Measurements from ENCODE around the gene TGFBR1. TPM values are rescaled to one million over a fixed set of nuclear protein-coding genes. Genes with fewer than 3 reads are reported as not detected.

TGFBR1 gene
- total RNA-seq, 2 experiments from 2014 or later = 72.5 to 78.0 TPM

DNA sequence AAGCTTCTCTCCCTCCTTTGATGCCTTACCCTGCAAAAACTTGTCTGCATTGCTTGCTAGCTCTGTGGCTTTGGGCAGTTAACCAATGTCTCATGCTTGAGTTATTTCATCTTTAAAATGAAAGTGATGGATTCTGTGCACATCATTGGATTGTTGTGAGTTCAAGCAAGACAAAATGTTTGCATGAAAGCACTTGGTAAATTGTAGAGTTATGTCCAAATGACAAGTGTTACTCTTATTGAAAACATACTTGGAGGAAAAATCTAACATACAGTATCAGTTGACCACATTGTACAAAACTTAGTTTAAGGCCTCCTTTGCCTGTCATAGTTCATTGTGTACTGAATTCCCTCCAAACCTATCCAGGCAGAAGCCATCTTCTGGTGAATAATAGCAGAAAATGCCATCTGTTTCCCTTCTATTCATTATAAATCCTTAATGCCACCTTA, 30.0 kb downstream of the TGFBR1 start:
- peak; percentile 55 for ATAC-seq
- H3K4me1 Mint-ChIP-seq = peaks cover 59% of the 10 kb centered on the region
- H3K9me3 Mint-ChIP-seq (ENCODE audit: low read depth) = no peaks in the 10 kb centered on the region
- DNase-seq = peak; percentile 63
- H3K27me3 Mint-ChIP-seq = no peaks in the 10 kb centered on the region
- peaks cover 68% of the 10 kb centered on the region for H3K36me3 Mint-ChIP-seq
- peak overlapping the region; percentile 14 for H3K4me3 Mint-ChIP-seq
- H3K27ac Mint-ChIP-seq = peak overlapping the region; percentile 58
- CTCF ChIA-PET = interaction anchor here (0.8 to 12.0 kb wide), 10 partner anchors 8 to 162 kb away, joined by 3 to 179 read pairs (median 4); partner anchors contain the start of gene TGFBR1

DNA sequence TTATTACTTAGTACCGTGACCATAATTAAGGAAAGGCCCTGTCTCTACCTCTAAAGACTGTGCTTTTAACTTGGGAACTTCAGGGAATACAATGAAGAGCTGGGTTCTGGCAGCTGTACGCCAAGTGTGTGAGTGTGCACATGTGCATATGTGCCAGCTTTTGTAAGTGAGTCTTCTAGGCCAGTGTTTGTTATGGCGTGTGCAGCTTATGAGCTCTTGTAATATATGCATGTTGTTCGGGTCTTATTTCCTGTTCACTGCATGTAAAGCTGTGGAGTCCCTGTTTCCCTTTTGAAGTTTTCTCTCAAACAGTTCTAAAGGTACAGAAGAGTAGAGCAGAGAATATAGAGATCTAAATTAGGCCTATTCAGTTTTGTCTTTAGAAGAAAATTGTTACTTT, 30.5 kb downstream of the TGFBR1 start:
- Mint-ChIP-seq H3K4me3 (no peak overlapping the region), H3K27ac (peak overlapping the region; percentile 58), H3K9me3 (ENCODE audit: low read depth) (no peaks in the 10 kb centered on the region), H3K27me3 (no peaks in the 10 kb centered on the region), H3K4me1 (peaks cover 56% of the 10 kb centered on the region), H3K36me3 (peaks cover 64% of the 10 kb centered on the region)
- ATAC-seq (peak; percentile 75), DNase-seq (no peak)
- CTCF ChIA-PET = interaction anchor here (0.9 to 12.0 kb wide), 9 partner anchors 9 to 288 kb away, joined by 3 to 179 read pairs (median 4); no protein-coding TSS in a partner anchor

DNA sequence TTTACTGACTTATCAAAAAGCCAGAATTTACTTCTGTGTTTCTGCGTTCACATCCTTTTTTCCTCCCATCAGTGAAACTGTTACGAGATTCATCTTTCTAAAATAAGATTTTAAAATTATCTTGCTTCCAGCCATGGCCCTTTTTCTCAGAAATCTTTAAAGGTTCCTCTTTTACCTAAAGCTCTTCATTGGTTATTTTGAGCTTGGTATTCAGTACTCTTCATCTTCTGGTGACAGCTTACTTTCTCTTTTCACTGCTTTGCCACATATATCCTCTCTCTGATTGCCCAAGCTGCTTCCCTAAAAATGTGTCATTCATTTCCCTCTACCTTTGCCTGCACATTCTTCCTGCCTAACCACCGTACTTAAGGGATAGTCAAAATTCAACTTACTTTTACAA, 32.3 kb downstream of the TGFBR1 start:
- Mint-ChIP-seq H3K9me3 (ENCODE audit: low read depth) (no peaks in the 10 kb centered on the region), H3K4me3 (no peak overlapping the region), H3K4me1 (peaks cover 58% of the 10 kb centered on the region), H3K27me3 (no peaks in the 10 kb centered on the region), H3K36me3 (peaks cover 61% of the 10 kb centered on the region), H3K27ac (no peak overlapping the region)
- no peak for DNase-seq
- no peak for ATAC-seq
- CTCF ChIA-PET = interaction anchor here (0.7 to 12.0 kb wide), 6 partner anchors 11 to 289 kb away, joined by 3 to 179 read pairs (median 6); no protein-coding TSS in a partner anchor

DNA sequence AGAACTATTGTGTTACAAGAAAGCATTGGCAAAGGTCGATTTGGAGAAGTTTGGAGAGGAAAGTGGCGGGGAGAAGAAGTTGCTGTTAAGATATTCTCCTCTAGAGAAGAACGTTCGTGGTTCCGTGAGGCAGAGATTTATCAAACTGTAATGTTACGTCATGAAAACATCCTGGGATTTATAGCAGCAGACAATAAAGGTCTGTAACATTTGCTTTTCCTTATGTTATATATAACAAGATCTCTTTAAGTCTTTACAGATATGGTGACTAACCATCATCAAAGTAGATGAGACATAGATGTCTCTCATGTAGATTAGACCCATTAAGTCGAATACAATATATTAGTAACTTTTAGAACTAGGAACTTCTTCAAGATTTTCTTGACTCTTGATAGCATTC, 33.0 kb downstream of the TGFBR1 start:
- DNase-seq = no peak
- Mint-ChIP-seq H3K36me3 (peaks cover 60% of the 10 kb centered on the region), H3K9me3 (ENCODE audit: low read depth) (no peaks in the 10 kb centered on the region), H3K4me3 (no peak overlapping the region), H3K4me1 (peaks cover 55% of the 10 kb centered on the region), H3K27me3 (no peaks in the 10 kb centered on the region), H3K27ac (no peak overlapping the region)
- CTCF ChIA-PET = interaction anchor here (1.0 to 12.0 kb wide), 2 partner anchors 139 to 163 kb away, joined by 3 to 179 read pairs; no protein-coding TSS in a partner anchor
- ATAC-seq = no peak

DNA sequence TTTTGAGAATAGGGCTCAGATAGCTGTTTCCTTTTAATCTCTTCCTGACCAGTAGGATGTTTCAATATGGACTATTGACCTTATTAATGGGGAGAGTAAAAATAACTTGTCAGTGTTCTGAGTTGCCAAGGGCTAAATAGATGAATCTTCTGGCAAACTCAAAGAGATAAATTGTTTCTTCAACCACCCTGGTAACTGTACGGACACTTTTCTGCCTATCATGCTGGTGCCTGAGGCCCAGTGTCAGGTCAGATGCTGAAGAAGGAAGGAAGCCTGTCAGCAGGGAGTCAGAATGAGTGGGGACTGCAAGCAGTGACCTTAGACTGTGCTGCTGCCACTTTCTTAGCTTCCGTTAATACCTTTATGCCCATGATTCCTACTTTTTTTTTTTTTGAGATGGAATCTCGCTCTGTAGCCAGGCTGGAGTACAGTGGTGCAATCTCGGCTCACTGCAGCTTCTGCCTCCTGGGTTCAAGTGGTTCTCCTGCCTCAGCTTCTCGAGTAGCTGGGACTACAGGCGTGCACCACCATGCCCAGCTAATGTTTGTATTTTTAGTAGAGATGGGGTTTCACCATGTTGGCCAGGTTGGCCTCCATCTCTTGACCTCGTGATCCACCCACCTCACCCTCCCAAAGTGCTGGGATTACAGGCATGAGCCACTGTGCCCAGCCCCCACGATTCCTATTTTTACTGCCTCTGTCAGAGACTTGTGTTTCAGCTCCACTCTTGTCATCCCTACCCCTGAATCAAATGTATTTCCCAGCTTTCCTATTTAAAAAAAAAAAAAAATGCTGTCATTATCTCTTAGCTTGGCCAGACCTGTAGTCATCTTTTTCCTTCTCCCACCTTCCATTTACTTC, 33.7 kb downstream of the TGFBR1 start:
- no peak overlapping the region for H3K27ac Mint-ChIP-seq
- H3K9me3 Mint-ChIP-seq (ENCODE audit: low read depth) = no peaks in the 10 kb centered on the region
- peaks cover 58% of the 10 kb centered on the region for H3K36me3 Mint-ChIP-seq
- H3K27me3 Mint-ChIP-seq = no peaks in the 10 kb centered on the region
- H3K4me3 Mint-ChIP-seq = no peak overlapping the region
- DNase-seq (no peak), ATAC-seq (no peak)
- CTCF ChIA-PET = interaction anchor here (0.6 to 12.0 kb wide), 10 partner anchors 13 to 1460 kb away, joined by 3 to 179 read pairs (median 4); no protein-coding TSS in a partner anchor
- peaks cover 49% of the 10 kb centered on the region for H3K4me1 Mint-ChIP-seq

DNA sequence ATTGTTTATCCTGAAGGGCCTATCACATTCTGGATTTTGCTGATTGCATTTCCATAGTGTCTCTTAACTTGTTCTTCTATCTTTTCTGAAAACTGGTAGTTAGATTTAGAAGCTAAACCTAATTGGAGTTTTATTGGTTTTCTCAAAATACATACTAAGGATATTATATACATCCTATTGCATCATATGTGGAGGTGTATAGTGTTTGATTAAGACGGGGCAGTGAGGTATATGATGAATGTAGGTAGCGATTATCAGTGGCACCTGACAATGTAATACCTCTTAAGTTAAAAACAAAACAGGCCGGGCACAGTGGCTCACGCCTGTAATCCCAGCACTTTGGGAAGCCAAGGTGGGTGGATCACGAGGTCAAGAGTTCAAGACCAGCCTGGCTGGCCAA, 35.0 kb downstream of the TGFBR1 start:
- Mint-ChIP-seq H3K36me3 (peaks cover 60% of the 10 kb centered on the region), H3K27me3 (no peaks in the 10 kb centered on the region), H3K27ac (no peak overlapping the region), H3K4me1 (peaks cover 41% of the 10 kb centered on the region), H3K9me3 (ENCODE audit: low read depth) (no peaks in the 10 kb centered on the region), H3K4me3 (no peak overlapping the region)
- DNase-seq (no peak), ATAC-seq (no peak)
- CTCF ChIA-PET = interaction anchor here (0.7 to 12.0 kb wide), 14 partner anchors 8 to 292 kb away, joined by 3 to 179 read pairs (median 6); partner anchors contain the start of genes ALG2 and SEC61B

DNA sequence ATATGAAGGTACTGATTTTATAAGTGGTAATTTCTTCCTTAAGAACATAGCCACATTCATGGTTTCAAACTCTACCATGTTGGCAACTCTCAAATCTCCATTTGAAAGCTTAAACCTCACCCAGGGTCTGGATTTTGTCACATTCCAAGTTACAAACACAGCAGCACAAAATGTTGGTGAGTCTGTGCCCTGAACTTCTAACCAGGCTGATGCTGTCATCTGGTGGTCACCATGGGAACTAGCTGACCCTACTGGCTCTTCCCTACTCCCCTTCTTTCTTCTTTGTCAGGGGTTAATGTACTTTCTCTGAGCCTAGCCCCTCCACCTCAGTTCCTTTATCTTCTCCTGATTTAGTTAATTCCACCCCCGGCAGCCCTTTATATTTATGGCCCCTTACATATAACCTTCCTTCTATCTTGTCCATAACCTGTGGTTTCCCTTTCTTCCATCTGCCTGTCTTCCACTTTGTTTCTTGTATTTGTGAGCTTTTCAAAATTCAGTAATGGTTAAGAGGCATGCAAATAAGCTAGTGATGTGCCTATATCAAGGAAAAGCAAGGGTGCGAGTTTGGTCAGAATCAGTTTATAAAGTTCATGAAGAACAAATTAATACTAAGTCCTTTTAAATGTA, 35.9 kb downstream of the TGFBR1 start:
- Mint-ChIP-seq H3K4me3 (no peak overlapping the region), H3K27ac (peak overlapping the region; percentile 68), H3K9me3 (ENCODE audit: low read depth) (no peaks in the 10 kb centered on the region), H3K27me3 (no peaks in the 10 kb centered on the region), H3K36me3 (peaks cover 64% of the 10 kb centered on the region), H3K4me1 (peaks cover 32% of the 10 kb centered on the region)
- DNase-seq = peak; percentile 61
- peak; percentile 77 for ATAC-seq
- CTCF ChIA-PET = interaction anchor here (0.6 to 12.0 kb wide), 30 partner anchors 9 to 335 kb away, joined by 3 to 179 read pairs (median 4); partner anchors contain the start of gene TGFBR1

DNA sequence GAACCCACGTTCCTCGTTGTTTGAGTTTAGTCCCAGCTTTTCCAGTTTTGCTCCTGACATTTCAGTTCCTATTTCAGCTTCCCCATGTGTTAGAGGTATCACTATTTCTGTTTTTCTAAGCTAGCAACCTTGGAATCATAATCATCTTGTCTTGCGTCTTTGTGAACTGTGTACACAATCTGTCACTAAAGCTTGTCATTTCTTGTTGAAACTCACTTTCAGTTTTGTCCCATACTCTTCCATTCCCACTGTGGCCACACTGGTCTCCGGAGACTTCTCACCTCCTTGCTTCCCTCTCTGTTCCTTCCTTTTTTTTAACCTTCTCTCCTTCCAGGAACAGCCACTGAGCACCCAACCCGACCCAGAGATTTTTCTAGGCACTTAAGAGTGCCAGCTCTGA, 36.9 kb downstream of the TGFBR1 start:
- Mint-ChIP-seq H3K4me3 (no peak overlapping the region), H3K9me3 (ENCODE audit: low read depth) (no peaks in the 10 kb centered on the region), H3K36me3 (peaks cover 69% of the 10 kb centered on the region), H3K27me3 (no peaks in the 10 kb centered on the region), H3K4me1 (peaks cover 28% of the 10 kb centered on the region), H3K27ac (peak overlapping the region; percentile 11)
- DNase-seq = no peak
- CTCF ChIA-PET = interaction anchor here (0.8 to 12.0 kb wide), 19 partner anchors 8 to 336 kb away, joined by 3 to 179 read pairs (median 5); no protein-coding TSS in a partner anchor
- no peak for ATAC-seq

DNA sequence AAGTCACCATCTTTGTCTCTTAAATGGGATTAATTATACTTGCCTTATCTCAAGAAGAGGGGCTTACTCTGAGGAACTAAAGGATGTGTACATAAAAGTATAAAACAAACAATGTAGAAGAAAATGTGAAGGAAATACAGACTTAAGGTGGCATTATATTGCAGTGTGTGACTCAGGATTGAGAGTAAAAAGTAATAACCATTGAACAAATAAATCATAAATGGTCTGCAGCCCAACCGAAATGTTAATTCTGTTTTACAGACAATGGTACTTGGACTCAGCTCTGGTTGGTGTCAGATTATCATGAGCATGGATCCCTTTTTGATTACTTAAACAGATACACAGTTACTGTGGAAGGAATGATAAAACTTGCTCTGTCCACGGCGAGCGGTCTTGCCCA, 37.4 kb downstream of the TGFBR1 start:
- no peak for ATAC-seq
- H3K4me1 Mint-ChIP-seq = peaks cover 27% of the 10 kb centered on the region
- no peak for DNase-seq
- peak overlapping the region; percentile 11 for H3K27ac Mint-ChIP-seq
- H3K4me3 Mint-ChIP-seq = no peak overlapping the region
- no peaks in the 10 kb centered on the region for H3K27me3 Mint-ChIP-seq
- CTCF ChIA-PET = interaction anchor here (1.7 to 12.0 kb wide), 9 partner anchors 16 to 336 kb away, joined by 4 to 179 read pairs (median 8); no protein-coding TSS in a partner anchor
- no peaks in the 10 kb centered on the region for H3K9me3 Mint-ChIP-seq (ENCODE audit: low read depth)
- peaks cover 69% of the 10 kb centered on the region for H3K36me3 Mint-ChIP-seq

DNA sequence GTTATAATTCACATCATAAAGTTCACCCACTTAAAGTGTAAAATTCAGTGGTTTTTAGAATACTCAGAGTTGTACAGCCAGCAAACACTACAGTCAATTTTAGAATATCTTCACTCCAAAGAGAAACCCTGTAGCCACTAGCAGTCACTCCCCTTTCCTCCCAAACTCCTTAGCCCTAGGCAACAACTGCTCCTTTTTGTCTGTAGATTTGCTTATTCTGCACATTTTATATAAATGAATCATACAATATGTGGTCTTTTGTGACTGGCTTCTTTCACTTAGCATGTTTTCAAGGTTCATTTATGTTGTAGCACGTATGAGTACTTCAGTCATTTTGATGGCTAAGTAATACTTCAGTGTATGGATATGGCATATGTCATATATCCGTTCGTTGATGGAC, 38.7 kb downstream of the TGFBR1 start:
- Mint-ChIP-seq H3K27me3 (no peaks in the 10 kb centered on the region), H3K9me3 (ENCODE audit: low read depth) (no peaks in the 10 kb centered on the region), H3K27ac (no peak overlapping the region), H3K36me3 (peaks cover 69% of the 10 kb centered on the region), H3K4me1 (peaks cover 25% of the 10 kb centered on the region), H3K4me3 (no peak overlapping the region)
- DNase-seq = no peak
- CTCF ChIA-PET = interaction anchor here (6.2 to 12.0 kb wide), 2 partner anchors 145 to 168 kb away, joined by 55 to 179 read pairs; no protein-coding TSS in a partner anchor
- no peak for ATAC-seq

DNA sequence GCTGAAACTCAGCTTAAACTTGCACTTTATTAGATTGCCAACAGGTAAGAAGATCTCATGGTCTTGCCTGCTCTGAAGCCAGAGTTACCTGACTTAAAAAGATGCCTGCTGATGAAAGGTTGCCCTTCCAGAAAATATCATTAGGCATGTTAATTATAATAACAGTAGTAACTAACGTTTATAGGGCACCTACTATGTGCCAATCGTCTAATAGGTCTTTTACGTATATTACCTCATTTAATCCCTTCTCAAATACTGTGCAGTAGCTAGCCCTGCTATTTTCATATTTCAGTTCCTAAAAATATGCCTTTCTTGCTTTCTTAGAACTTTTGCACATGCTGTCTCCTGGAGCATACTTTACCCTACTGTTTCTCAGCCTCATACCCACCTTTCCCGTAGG, 40.1 kb downstream of the TGFBR1 start:
- H3K4me3 Mint-ChIP-seq = no peak overlapping the region
- peaks cover 31% of the 10 kb centered on the region for H3K4me1 Mint-ChIP-seq
- no peaks in the 10 kb centered on the region for H3K27me3 Mint-ChIP-seq
- DNase-seq (no peak), ATAC-seq (no peak)
- CTCF ChIA-PET = interaction anchor here (1.3 kb wide), 1 partner anchor 144 kb away, joined by 3 read pairs; no protein-coding TSS in a partner anchor
- H3K9me3 Mint-ChIP-seq (ENCODE audit: low read depth) = no peaks in the 10 kb centered on the region
- peaks cover 66% of the 10 kb centered on the region for H3K36me3 Mint-ChIP-seq
- H3K27ac Mint-ChIP-seq = no peak overlapping the region

DNA sequence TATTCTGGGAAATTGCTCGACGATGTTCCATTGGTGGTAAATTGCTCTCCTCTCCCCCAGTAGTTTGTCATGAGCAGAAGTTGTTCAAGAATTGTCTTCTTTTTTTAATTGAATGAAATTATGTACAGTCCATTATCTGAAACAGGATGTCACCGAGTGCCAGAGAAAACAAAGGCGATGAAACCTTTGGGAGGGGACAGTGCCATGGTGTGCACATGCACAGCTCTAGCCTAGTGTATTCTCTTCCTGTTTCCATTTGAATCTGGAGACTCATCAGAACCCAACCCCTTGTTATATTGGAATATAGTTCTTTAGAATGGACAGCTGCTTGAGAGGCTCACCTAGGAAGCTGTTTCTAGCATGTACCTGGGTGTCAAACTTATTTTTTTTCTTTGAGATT, 41.7 kb downstream of the TGFBR1 start:
- Mint-ChIP-seq H3K4me1 (peaks cover 36% of the 10 kb centered on the region), H3K4me3 (no peak overlapping the region), H3K27me3 (no peaks in the 10 kb centered on the region), H3K27ac (no peak overlapping the region), H3K36me3 (peaks cover 63% of the 10 kb centered on the region), H3K9me3 (ENCODE audit: low read depth) (no peaks in the 10 kb centered on the region)
- no peak for ATAC-seq
- DNase-seq = no peak
- CTCF ChIA-PET = interaction anchor here (0.8 to 5.6 kb wide), 4 partner anchors 11 to 157 kb away, joined by 3 to 37 read pairs (median 4); no protein-coding TSS in a partner anchor

DNA sequence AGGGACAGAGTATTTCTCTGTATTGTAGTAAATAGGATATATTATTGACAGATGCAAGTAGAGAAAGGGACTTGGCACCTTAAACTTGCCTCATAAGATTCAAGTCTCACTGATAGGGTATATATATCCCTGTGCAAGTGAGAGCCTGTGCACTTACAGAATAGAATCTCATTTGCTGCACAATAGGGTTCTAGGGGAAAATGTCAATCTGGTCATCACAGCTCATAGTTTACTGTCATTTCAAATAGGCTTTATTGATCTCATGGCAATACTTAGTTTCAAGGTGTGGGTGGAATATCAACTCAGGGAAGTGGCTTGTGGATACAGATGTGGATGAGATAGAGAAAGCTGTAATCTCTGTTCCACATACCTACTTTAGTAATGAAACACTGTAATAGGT, 42.3 kb downstream of the TGFBR1 start:
- no peaks in the 10 kb centered on the region for H3K9me3 Mint-ChIP-seq (ENCODE audit: low read depth)
- peaks cover 37% of the 10 kb centered on the region for H3K4me1 Mint-ChIP-seq
- no peaks in the 10 kb centered on the region for H3K27me3 Mint-ChIP-seq
- CTCF ChIA-PET = interaction anchor here (0.8 to 5.6 kb wide), 4 partner anchors 12 to 158 kb away, joined by 3 to 37 read pairs (median 4); no protein-coding TSS in a partner anchor
- no peak overlapping the region for H3K4me3 Mint-ChIP-seq
- DNase-seq (no peak), ATAC-seq (no peak)
- H3K36me3 Mint-ChIP-seq = peaks cover 66% of the 10 kb centered on the region
- H3K27ac Mint-ChIP-seq = no peak overlapping the region
